Measurements from ENCODE around the gene FCER1A. TPM values are rescaled to one million over a fixed set of nuclear protein-coding genes. Genes with fewer than 3 reads are reported as not detected.

FCER1A gene
- total RNA-seq = not detected in 2 replicates

GRCh38 chr1:159302095-159302494, at the start of gene FCER1A:
Gene FCER1A (plus strand): TSS chr1:159302336. CDS start chr1:159302365, 29 bp downstream.

Other genes starting within 250 kb of the FCER1A start
- not detected in 2 replicates for gene AIM2, start 225.6 kb upstream of the FCER1A start, total RNA-seq
- not detected in 2 replicates for gene CADM3, start 130.7 kb upstream of the FCER1A start, total RNA-seq
- not detected in 2 replicates for gene ACKR1, start 97.5 kb upstream of the FCER1A start, total RNA-seq
- not detected in 2 replicates for gene OR10J4, start 129.9 kb downstream of the FCER1A start, total RNA-seq
- gene OR10J1, start 137.4 kb downstream of the FCER1A start, total RNA-seq = under 0.01 TPM in 1 of 2 replicates, not detected in the other
- gene OR10J5, start 233.7 kb downstream of the FCER1A start, total RNA-seq = not detected in 2 replicates